ENCODE data around the gene CNTRL.
"Not testable (repeated sequence)": the region's sequence is repeated elsewhere in the genome, so short reads cannot be mapped to it uniquely, and the experiment has no call there.

CNTRL gene, protein sequence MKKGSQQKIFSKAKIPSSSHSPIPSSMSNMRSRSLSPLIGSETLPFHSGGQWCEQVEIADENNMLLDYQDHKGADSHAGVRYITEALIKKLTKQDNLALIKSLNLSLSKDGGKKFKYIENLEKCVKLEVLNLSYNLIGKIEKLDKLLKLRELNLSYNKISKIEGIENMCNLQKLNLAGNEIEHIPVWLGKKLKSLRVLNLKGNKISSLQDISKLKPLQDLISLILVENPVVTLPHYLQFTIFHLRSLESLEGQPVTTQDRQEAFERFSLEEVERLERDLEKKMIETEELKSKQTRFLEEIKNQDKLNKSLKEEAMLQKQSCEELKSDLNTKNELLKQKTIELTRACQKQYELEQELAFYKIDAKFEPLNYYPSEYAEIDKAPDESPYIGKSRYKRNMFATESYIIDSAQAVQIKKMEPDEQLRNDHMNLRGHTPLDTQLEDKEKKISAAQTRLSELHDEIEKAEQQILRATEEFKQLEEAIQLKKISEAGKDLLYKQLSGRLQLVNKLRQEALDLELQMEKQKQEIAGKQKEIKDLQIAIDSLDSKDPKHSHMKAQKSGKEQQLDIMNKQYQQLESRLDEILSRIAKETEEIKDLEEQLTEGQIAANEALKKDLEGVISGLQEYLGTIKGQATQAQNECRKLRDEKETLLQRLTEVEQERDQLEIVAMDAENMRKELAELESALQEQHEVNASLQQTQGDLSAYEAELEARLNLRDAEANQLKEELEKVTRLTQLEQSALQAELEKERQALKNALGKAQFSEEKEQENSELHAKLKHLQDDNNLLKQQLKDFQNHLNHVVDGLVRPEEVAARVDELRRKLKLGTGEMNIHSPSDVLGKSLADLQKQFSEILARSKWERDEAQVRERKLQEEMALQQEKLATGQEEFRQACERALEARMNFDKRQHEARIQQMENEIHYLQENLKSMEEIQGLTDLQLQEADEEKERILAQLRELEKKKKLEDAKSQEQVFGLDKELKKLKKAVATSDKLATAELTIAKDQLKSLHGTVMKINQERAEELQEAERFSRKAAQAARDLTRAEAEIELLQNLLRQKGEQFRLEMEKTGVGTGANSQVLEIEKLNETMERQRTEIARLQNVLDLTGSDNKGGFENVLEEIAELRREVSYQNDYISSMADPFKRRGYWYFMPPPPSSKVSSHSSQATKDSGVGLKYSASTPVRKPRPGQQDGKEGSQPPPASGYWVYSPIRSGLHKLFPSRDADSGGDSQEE (N-terminal part only)

DNA sequence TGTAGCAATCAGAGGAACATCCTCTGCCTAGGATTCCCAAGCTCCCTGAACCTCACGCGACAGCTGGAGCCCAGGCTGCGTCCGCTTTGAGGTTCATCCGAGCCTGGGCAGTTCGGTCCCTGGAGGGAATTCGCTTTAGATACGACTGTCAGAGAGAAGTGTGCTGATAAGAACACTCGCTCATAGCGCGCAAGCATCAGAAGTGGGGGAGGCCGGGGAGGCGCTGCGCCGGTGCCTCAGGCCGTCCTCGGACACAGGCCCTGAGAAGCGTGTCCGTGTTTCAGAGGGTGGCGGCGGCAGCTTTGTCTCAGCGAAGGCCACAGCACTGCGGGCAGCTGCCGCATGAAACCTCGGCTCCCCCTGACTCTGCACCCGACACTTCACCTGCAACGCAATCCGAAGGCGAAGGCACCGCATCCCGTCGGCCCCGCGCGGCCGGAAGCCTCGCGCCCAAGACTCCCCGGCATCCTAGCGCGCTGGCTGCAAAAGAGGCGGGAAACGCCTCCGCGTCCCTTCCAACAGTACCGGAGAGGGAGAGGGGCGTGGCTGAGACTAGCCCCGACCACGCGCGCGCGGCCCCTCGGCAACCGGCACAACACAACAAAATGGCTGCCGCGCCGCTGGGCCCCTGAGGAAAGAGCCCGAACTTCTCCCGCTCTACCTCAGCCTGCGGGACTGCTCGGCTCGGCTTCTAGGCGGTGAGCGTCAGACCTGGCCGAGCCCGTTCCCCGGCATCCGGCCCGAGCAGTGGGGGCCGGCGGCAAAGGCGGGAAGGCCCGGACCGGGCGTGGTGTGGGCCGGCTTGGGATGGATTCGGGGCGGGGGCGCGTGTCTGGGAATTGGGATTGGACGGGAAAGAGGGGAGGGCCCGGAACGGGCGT is at the start of gene CNTRL:
CNTRL (plus strand) TSS at position 586 of the 881 bp plus-strand sequence. CDS start 13,372 bp downstream, outside the sequence.
- DNase-seq (ENCODE audit: low spot score): peak; percentile 84

DNA sequence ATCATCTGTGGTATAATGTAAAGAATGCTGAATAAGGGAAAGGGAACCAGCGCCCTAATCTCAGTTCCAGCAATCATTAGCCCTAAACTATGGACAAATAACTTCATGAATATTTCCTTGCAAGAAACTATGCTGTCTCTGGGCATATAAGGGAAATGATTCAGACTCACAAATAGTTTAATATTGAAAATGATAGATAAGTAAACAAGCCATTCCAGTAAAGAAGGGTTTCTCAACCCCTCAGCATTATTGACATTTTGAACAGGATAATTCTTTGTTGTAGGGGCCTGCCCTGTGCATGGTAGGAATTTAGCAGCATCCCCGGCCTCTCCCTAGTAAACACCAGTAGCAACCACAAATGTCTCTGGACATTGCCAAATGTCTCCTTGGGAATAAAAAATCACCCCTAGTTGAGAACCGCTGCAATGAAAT is 48.5 kb upstream of the CNTRL start:
- DNase-seq (ENCODE audit: low spot score): peak; percentile 3

DNA sequence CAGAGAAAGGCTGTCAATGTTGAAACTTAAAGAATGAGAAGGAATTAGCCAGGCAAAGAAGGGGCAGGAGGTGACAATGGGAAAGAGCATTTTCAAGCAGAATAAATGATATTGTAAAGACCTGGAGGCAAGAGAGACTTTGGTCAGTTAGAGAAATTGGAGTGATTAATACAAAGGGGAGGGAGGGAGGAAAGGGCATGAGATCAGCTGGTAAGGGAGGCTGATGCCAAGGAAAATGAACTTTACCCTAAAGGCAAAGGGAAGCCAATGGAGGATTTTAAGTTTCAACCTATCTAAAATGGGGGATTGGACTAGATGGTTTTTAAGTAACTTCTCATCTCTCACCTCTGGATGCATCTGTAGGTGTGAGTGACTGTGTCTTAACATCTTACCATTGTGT is 48.0 kb upstream of the CNTRL start:
- no peak for DNase-seq (ENCODE audit: low spot score)

DNA sequence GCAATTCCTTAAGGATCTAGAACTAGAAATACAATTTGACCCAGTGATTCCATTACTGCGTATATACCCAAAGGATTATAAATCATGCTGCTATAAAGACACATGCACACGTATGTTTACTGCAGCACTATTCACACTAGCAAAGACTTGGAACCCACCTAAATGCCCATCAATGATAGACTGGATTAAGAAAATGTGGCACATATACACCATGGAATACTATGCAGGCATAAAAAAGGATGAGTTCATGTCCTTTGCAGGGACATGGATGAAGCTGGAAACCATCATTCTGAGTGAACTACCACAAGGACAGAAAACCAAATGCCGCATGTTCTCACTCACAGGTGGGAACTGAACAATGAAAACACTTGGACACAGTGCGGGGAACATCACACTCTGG is 46.5 kb upstream of the CNTRL start:
- not testable (repeated sequence) for DNase-seq (ENCODE audit: low spot score)

DNA sequence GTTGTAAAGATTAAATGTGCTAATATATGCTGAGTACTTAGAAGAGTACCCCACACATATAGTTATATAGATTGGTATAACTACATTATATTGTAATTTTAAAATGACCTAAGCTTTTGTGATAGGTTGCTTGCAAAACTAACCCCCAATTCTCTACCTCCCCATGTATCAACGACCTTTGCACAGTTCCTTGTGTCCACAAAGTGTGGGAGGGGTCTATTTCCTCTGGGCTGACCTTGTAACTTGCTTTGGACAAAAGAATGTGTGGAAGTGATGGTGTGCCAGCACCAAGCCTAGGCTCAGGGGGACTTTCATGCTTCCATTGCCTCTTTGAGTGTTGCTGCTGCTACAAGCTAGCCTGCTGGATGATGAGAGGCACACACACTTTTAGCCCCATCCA is 45.3 kb upstream of the CNTRL start:
- DNase-seq (ENCODE audit: low spot score): no peak

DNA sequence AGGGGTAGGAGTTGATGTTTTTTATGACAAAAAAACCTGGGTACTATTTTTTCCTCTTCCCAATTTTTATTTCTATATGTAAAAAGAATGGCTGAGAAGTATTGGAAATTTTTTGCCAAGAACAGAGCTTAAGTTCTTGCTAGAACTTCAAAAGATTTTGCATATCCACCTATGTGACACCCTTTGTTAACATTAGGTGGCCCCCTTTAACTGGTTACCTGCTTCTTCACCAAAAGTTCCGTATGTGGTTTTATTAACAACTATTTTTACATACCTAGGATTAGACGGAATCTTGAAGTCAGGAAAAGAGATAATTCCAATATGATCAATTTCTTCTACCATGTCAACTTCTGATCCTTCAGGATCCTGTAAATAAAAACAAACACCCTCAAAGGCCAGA is 40.2 kb upstream of the CNTRL start:
- DNase-seq (ENCODE audit: low spot score): no peak

DNA sequence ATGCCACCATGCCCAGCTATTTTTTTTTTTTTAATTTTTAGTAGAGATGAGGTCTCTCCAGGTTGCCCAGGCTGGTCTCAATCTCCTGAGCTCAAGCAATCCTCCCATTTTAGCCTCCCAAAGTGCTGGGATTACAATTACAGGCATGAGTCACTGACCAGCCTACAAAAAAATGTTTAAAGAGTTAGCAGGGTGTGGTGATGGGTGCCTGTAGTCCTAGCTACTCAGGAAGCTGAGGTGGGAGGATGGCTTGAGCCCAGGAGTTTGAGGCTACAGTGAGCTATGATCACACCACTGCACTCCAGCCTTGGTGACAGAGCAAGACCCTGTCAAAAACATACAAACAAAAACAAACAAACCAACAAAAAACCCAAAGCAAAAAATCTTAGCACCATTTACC is 39.0 kb upstream of the CNTRL start:
- not testable (repeated sequence) for DNase-seq (ENCODE audit: low spot score)

DNA sequence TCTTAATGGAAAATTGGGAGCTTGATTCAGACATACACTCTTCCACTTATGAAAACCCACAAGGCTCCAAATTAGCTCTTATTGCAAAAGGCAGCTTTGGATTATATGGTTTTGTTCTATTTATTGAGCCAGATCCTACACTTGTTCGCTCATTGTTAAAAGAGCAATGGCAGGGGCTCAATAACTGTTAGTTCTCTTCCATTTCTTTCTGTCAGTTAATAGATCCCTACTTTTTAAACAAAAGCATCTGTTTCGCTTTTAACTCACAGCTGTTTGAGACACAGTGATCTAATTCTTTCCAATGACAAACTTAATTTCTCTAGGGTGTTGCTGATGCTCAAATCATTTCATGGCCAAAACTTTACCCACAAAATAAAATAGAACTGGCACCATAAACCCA is 36.4 kb upstream of the CNTRL start:
- DNase-seq (ENCODE audit: low spot score): no peak

DNA sequence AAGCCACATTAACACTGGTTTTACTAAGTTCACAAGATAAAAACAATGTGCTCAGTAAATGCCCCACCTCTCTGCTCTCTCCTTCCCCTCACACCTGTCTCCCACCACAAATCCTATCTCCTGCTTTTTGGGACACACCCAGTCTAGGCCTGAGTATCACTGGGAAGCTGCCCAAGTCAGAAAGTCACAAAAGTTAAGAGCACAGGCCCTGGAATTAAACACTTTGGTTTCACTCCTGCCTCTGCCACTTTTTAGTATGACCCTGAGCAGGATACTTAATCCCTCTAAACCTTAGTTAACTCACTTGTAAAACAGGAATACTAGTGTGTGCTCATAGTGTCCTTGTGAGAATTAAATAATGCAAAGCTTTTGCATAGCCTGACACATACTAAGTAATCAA is 36.0 kb upstream of the CNTRL start:
- DNase-seq (ENCODE audit: low spot score): no peak

DNA sequence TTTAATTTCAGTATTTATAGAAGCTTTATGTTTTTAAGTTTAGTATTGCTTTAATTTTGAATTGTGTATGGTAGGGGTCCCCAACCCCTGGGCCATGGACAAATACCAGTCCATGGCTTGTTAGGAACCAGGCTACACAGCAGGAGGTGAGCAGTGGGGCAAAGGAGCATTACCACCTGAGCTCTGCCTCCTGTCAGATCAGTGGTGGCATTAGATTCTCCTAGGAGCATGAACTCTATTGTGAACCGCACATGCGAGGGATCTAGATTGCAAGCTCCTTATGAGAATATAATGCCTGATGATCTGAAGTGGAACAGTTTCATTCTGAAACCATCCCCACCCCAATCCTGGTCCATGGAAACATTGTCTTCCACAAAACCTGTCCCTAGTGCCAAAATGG is 26.6 kb upstream of the CNTRL start:
- DNase-seq (ENCODE audit: low spot score): no peak

DNA sequence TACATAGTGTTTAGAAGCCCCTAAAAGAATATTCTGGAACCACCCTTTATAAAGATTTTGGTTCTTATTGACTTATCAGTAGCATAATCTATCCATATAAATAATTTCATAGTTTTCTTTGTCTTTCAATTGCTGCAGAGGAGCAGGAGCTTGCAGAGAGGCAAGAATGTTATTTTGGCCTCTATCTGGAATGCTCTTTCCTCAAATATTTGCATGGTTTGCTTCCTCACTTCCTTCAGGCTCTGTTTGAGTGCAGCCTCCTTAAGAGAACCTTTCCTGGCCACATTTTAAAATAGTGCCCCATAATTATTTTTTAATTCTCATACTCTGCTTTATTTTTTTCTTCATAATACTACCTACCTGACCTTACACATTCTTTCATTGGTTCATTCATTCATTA is 26.1 kb upstream of the CNTRL start:
- DNase-seq (ENCODE audit: low spot score): no peak

DNA sequence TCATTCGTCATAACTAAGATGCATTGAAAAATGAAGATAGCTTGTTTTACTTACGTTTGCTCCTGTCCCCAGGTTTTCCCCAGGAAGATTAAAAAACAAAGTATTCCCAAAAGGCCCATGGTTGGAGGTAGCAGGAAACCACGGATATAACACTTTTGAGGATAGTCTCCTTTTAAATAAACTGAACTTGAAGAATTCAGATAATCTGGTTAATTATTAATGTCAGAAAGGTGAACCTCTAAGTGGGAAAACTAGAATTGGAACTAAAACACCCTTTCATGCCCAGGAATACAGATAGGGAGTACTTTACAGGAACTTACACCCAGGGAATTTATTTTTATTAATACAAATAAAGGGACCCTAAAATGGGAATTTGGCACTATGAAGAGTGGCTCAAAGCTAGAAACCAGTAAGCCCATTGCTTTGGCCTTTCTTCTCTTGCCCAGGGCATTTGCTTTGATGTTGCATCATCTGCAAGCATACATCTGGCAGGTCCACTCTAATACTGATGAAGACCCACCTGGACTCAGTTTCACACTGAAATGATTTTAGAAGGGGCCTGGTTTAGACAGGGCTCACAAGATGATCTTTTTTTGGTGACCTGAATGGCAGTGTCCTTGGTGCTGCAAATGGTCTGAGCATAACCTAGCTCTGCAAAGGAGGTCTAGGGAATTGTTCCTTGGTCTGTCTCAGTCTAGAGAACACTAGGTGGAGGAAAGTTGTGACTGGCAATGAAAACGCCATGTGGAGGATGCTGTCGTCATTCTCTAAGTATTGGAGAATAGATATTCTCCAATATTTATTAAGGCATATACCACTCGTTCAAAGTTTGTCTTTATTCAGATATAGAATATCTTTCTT is 24.4 kb upstream of the CNTRL start, which contains the start of gene C5:
C5 (minus strand) TSS at position 148 of the 861 bp plus-strand sequence; CDS start at position 119, 29 bp downstream.
- no peak for DNase-seq (ENCODE audit: low spot score)

DNA sequence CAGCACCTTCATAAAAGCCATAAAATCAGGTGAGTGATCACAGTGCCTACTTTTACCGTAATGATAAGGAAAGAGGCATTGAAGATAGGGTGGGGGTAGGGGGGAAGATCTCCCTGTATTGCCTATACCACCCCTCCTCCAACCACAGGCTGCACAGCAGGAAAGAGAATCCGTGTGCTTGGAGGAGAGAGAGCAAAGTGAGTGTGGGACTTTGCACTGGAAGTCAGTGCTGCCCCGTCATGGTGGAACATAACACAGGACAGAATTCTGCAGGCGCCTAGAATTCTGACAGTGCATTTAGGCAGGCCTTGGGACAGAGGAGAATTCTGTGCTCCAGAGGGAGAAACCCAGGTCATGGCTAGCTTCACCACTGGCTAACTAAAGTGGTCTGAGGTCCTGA is 21.2 kb upstream of the CNTRL start:
- DNase-seq (ENCODE audit: low spot score): no peak

DNA sequence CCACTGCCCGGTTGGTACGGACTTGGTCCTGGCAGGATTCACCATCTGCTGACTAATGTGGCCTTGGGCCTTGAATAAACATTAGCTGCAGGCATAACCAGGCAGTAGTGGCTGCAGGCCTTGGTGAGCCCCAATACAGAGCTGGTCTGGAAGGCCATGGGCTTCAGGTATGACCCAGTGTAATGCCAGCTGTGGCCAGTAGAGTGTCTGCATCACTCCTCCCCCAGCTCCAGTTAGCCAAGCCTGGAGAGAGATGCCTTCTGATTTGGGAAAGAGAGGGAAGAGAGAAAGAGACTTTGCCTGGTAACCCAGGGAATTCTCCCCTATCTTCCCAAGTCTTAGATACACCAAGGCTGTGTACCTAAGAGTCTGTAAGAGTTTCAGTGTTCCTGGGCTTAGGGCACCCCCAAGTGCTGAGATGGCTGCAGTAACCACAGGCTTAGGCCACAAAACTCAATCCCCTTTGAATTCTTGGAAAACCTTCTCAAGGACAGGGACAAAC is 19.1 kb upstream of the CNTRL start:
- no peak for DNase-seq (ENCODE audit: low spot score)

DNA sequence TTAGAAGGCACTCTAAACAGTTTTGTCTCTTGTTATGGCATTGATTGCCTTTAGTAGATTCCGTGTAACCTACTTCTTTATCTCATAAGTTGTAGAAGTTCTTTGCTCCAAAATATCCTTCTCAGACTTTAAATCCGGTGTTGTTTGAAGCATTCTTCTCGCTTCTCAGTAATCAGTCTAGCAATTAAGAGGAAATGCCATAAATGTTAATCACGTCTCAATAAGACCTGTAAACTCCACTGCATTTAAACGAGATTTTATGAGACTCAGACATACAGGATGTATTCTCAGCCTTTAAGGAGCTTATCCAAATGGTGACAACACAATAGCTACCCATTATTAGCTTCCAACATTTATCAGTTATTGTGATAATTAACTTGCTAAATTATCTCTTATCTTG is 16.9 kb upstream of the CNTRL start:
- DNase-seq (ENCODE audit: low spot score): no peak

DNA sequence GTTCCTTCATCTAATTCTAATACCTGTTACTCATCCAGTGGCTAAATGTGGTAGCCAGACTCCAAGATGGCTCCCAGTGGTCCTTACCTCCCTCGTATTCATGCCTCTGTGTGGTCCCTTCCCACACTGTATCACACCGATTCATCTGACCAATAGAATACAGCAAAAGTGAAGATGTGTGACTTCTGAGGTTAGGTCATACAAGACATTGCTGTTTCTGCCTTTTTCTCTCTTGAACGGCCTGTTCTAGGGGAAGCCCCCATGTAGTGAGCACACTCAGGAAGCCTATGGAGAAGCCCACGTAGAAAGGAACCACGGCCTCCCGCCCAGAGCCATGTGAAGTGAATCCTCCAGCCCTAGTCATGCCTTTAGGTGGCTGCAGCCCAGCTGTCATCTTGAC is 15.2 kb upstream of the CNTRL start:
- DNase-seq (ENCODE audit: low spot score): no peak

DNA sequence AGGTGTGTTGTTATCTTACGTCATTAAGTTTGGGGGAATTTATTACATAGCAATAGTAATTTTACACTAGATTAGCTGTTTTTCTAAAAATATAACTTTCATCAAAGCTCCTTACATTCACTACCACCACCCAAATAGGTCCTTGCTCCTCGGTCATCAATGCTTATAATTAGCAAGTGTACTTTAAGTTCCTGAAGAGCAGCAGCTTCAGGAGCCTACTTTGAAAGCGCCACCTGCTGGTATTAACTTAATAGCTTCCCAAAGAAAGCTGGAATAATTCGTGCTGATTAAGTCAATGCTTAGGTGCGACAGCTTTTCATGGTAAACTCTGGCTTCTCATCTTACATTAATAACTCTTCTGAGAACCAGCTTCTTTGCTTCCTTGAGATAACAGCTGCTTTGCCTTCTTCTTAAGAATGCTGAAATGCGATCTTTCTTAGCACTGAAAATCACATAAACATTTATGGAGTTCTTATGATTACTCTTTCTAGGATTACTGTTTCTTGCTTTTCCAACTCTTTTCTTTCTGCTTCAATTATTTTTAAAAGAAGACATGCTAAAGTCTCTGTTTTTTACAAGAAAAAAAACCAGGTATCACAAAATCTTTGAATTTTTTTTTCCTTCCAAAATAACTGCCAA is 14.6 kb upstream of the CNTRL start:
- DNase-seq (ENCODE audit: low spot score): peak; percentile 64

DNA sequence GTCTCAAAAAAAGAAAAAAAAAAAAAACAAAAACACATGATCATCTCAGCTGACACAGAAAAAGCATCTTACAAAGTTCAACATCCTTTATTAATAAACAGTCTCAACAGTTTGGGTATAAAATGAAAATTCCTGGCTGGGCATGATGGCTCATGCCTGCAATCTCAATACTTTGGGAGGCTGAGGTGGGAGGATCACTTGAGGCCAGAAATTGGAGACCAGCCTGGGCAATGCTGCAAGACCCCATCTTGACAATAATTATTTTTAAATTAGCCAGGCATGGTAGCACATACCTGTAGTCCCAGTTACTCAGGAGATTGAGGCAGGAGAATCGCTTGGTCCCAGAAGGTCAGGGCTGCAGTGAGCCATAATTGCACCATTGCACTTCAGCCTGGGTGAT is 7.9 kb upstream of the CNTRL start:
- no peak for DNase-seq (ENCODE audit: low spot score)

DNA sequence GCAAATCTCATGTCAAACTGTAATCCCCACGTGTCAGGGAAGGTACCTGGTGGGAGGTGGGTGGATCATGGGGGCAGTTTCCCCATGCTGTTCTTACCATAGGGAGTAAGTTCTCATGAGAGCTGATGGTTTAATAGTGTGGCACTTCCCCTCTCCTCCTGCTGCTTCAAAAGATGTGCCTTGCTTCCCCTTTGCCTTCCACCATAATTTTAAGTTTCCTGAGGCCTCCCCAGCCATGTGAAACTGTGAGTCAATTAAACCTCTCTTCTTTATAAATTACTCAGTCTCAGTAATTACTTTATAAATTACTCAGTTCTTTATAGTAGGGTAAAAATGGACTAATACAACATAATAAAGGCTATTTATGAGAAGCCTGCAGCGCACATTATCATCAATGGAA is 7.1 kb upstream of the CNTRL start:
- DNase-seq (ENCODE audit: low spot score): no peak

DNA sequence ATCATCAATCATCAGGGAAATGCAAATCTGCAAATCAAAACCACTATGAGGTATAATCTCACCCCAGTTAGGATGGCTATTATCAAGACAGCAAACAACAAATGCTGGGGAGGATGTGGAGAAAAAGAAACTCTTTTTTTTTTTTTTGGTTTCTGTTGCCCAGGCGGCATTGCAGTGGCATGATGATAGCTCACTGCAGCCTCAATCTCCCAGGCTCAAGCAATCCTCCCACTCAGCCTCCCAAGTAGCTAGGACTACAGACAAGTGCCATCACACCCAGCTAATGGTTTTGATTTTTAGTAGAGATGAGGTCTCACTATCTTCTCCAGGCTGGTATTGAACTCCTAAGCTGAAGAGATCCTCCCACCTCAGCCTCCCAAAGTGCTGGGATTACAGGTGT is 5.4 kb upstream of the CNTRL start:
- no peak for DNase-seq (ENCODE audit: low spot score)
